HepG2 (cell line): Measurements from ENCODE around the gene PLIN5. TPM values are rescaled to one million over a fixed set of nuclear protein-coding genes. Genes with fewer than 3 reads are reported as not detected.

ENCODE experiments used
- BHLHE40 ChIP-seq: IDR thresholded peaks from 2 replicates; pipeline ENCODE4 v1.6.1; 2011; ENCODE audit warnings: low read length, improper control_type of control experiment
- CEBPZ ChIP-seq: IDR thresholded peaks from 2 replicates; pipeline ENCODE4 v1.6.1; 2012; ENCODE audit warnings: low read length, improper control_type of control experiment
- DR1 ChIP-seq: sonication (generic); formaldehyde crosslinking; IDR thresholded peaks from 2 replicates; pipeline ENCODE4 v1.8.0; 2021; ENCODE audit warnings: mild to moderate bottlenecking, missing genetic modification reagents, inconsistent platforms
- FOSL1 ChIP-seq: sonication (generic); formaldehyde crosslinking; IDR thresholded peaks from 2 replicates; pipeline ENCODE4 v1.9.0; 2021; ENCODE audit warnings: missing genetic modification reagents, borderline replicate concordance
- HBP1 ChIP-seq: IDR thresholded peaks from 2 replicates; pipeline ENCODE4 v1.6.1; 2016; ENCODE audit warnings: low read depth, control low read depth
- MBD4 ChIP-seq: IDR thresholded peaks from 2 replicates; pipeline ENCODE4 v1.6.1; 2012; ENCODE audit warnings: low read length, inconsistent platforms, borderline replicate concordance
- MIXL1 ChIP-seq: IDR thresholded peaks from 2 replicates; pipeline ENCODE4 v1.6.1; 2016
- MYC ChIP-seq: sonication (generic); formaldehyde crosslinking; IDR thresholded peaks from 2 replicates; pipeline ENCODE4 v1.9.0; 2021; ENCODE audit warnings: missing genetic modification reagents, borderline replicate concordance
- NONO ChIP-seq, 2 experiments: fragments of 450-650 bp in 1 of 2; sonication (generic) in 1 of 2; formaldehyde crosslinking in 1 of 2; IDR thresholded peaks in 1 of 2; conservative IDR thresholded peaks in 1 of 2; 2 replicates each; pipeline versions ENCODE4 v1.6.1 to v1.8.0; 2017 to 2022; ENCODE audit warnings: mild to moderate bottlenecking in 1 of 2, missing genetic modification reagents in 1 of 2, moderate library complexity in 1 of 2
- THAP11 ChIP-seq: IDR thresholded peaks from 2 replicates; pipeline ENCODE4 v1.6.1; 2016; ENCODE audit warnings: missing biosample characterization, missing genetic modification reagents
- TP53 ChIP-seq: sonication (generic); formaldehyde crosslinking; conservative IDR thresholded peaks from 2 replicates; pipeline ENCODE4 v1.4.0; 2020; ENCODE audit warnings: missing genetic modification reagents
- U2AF2 ChIP-seq: fragments of 200-400 bp; formaldehyde crosslinking; IDR thresholded peaks from 2 replicates; pipeline ENCODE4 v1.6.1; 2017; ENCODE audit warnings: low read depth, mild to moderate bottlenecking, low read length
- ZBTB14 ChIP-seq: sonication (generic); formaldehyde crosslinking; IDR thresholded peaks from 2 replicates; pipeline ENCODE4 v1.4.0; 2020; ENCODE audit warnings: missing genetic modification reagents
- ZFAT ChIP-seq: sonication (generic); formaldehyde crosslinking; conservative IDR thresholded peaks from 2 replicates; pipeline ENCODE4 v1.8.1; 2023; ENCODE audit warnings: missing genetic modification reagents, inconsistent platforms
- ZMAT3 ChIP-seq: sonication (generic); formaldehyde crosslinking; conservative IDR thresholded peaks from 2 replicates; pipeline ENCODE4 v1.7.0; 2021; ENCODE audit warnings: missing genetic modification reagents
- ZNF264 ChIP-seq: sonication (generic); formaldehyde crosslinking; IDR thresholded peaks from 2 replicates; pipeline ENCODE4 v1.4.0; 2020; ENCODE audit warnings: missing genetic modification reagents
- ZNF780A ChIP-seq: sonication (generic); formaldehyde crosslinking; IDR thresholded peaks from 2 replicates; pipeline ENCODE4 v1.8.0; 2022; ENCODE audit warnings: mild to moderate bottlenecking, missing genetic modification reagents, moderate library complexity
- ZXDC ChIP-seq: sonication (generic); formaldehyde crosslinking; IDR thresholded peaks from 2 replicates; pipeline ENCODE4 v1.5.0; 2020; ENCODE audit warnings: mild to moderate bottlenecking, missing genetic modification reagents
- polyA plus RNA-seq, 8 experiments: library from polyadenylated mRNA; depleted of rRNA in 3 of 8; stranded (reverse) in 7 of 8; unstranded in 1 of 8; fragments of >200 nt; fragmentation: Illumina TruSeq in 4 of 8; extraction: Trizol in 4 of 8; gene quantifications; 2 replicates each; pipeline versions ENCODE4 v1.2.1 to v1.2.3, GENCODE V29; 2011 to 2016; ENCODE audit warnings: low read depth in 4 of 8, missing spikeins in 1 of 8, mixed read lengths in 1 of 8; ENCODE audit not compliant: insufficient read depth in 1 of 8
- total RNA-seq, 5 experiments: library from RNA; depleted of rRNA; stranded (reverse); fragments of >200 nt; fragmentation: Illumina TruSeq; extraction: Trizol; gene quantifications; 2 replicates each; pipeline ENCODE4 v1.2.3, GENCODE V29; 2016; ENCODE audit warnings: low read depth in 1 of 5

Gene PLIN5
- total and polyA plus RNA-seq, 2 of the 13 experiments (the other 11 are each of a cell fraction or from before 2014, with no cell fraction given) = 1.8 to 4.8 TPM

GRCh38 chr19:4539693-4540581 lies 4.9 kb upstream of the PLIN5 start, which contains the start of gene LRG1 (continued):
- TF ChIP-seq CEBPZ (no peak), BHLHE40 (no peak; the same call in 1 of the 2 replicates), MBD4 (no peak), ZNF264 (CRISPR knock-in tag) (0 out of 2 replicates have a peak, but pooled peaks have one; percentile 27), TP53 (no peak), ZNF780A (CRISPR knock-in tag) (no peak; the same call in 1 of the 2 replicates), ZXDC (CRISPR knock-in tag) (no peak), ZFAT (CRISPR knock-in tag) (no peak), MIXL1 (CRISPR knock-in tag) (peak; percentile 60; the same call in 1 of the 2 replicates), DR1 (CRISPR knock-in tag) (peak; percentile 96), FOSL1 (no peak), NONO (IDR thresholded peaks at IDR 0.05) (no peak), NONO (CRISPR knock-in tag; conservative IDR thresholded peaks at IDR 0.05) (peak; percentile 53; the same call in 1 of the 2 replicates), THAP11 (CRISPR knock-in tag) (peak; percentile 64), ZBTB14 (no peak), U2AF2 (no peak), MYC (CRISPR knock-in tag) (peak; percentile 58; the same call in 1 of the 2 replicates), HBP1 (CRISPR knock-in tag) (0 out of 2 replicates have a peak, but pooled peaks have one; percentile 37), ZMAT3 (CRISPR knock-in tag) (peak; percentile 32; the same call in 1 of the 2 replicates)
